ENCODE results near the gene TOE1. TPM values are rescaled to one million over a fixed set of nuclear protein-coding genes. Genes with fewer than 3 reads are reported as not detected.
"Not testable (repeated sequence)": the region's sequence is repeated elsewhere in the genome, so short reads cannot be mapped to it uniquely, and the experiment has no call there.

The TOE1 gene
- total RNA-seq, 2 donors from 2014 or later, result 2.0 to 2.3 TPM

DNA sequence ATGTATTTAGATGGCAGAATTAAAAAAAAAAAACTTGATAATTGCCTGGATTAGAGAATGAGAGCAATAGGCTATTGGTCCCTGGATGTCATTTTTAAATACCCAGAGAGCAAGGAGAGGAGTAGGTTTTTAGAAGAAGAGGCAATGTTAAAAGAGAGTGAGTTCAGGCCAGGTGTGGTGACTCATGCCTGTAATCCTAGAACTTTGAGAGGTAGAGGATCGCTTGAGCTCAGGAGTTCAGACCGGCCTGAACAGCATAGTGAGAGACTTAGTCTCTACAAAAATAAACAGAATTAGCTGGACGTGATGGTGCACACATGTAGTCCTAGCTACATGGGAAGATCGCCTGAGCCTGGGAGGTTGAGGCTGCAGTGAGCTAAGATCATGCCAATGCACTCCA lies 16.2 kb downstream of the TOE1 start:
- Histone ChIP-seq H3K4me1 (peaks cover 8% of the 10 kb centered on the region), H3K27me3 (no peaks in the 10 kb centered on the region), H3K4me3 (no peak overlapping the region), H3K36me3 (replicated peaks in 1 of 2; ENCODE audit: insufficient read depth in 1 of 2, low read depth in 2 of 2) (no peaks in the 10 kb centered on the region), H3K27ac (no peak overlapping the region), H3K9me3 (no peaks in the 10 kb centered on the region)
- TF ChIP-seq CTCF (IDR thresholded peaks at IDR 0.05), result no peak
- no peak for TF ChIP-seq POLR2A (IDR thresholded peaks at IDR 0.05)
- intact Hi-C loops (cut with DNase I), result no loop called here
- ATAC-seq (no peak), DNase-seq (no peak)
- 79 to 86% methylated on average over 4 of the region's 4 CpGs for WGBS, 2 donors

GRCh38 chr1:45359882-45360513 lies 20.0 kb downstream of the TOE1 start:
- Histone ChIP-seq H3K4me3 (no peak overlapping the region), H3K4me1 (peaks cover 8% of the 10 kb centered on the region), H3K9me3 (no peaks in the 10 kb centered on the region), H3K36me3 (replicated peaks in 1 of 2; ENCODE audit: insufficient read depth in 1 of 2, low read depth in 2 of 2) (no peaks in the 10 kb centered on the region), H3K27ac (peak overlapping the region in 1 of 4 donors; percentile 5), H3K27me3 (no peaks in the 10 kb centered on the region)
- DNase-seq (peak; percentile 66 to 80 (median 73)), ATAC-seq (peak; percentile 83)
- 20 to 23% methylated on average over 7 of the region's 7 CpGs for WGBS, 2 donors
- intact Hi-C loops (cut with DNase I), result no loop called here
- TF ChIP-seq CTCF (IDR thresholded peaks at IDR 0.05) (peak; percentile 39 to 84 (median 74)), POLR2A (IDR thresholded peaks at IDR 0.05) (no peak)

- H3K27ac ChIP-seq, result peak overlapping the region in 2 of 4 donors; percentile 5 to 16
- H3K4me1 ChIP-seq; H3K27me3 ChIP-seq; ATAC-seq; H3K36me3 ChIP-seq (replicated peaks in 1 of 2; ENCODE audit: insufficient read depth in 1 of 2, low read depth in 2 of 2); intact Hi-C loops (cut with DNase I); H3K4me3 ChIP-seq; H3K9me3 ChIP-seq: not testable (repeated sequence)
- peak in 2 of 4 donors; percentile 11 to 33 for DNase-seq
- 83 to 88% methylated on average over 7 of the region's 7 CpGs for WGBS, 2 donors
These were observed 21.0 kb downstream of the TOE1 start for GRCh38 chr1:45360981-45361380.

GRCh38 chr1:45364294-45364693 lies 24.3 kb downstream of the TOE1 start:
- Histone ChIP-seq H3K27me3 (no peaks in the 10 kb centered on the region), H3K27ac (no peak overlapping the region), H3K4me3 (no peak overlapping the region), H3K4me1 (peaks cover 8% of the 10 kb centered on the region), H3K9me3 (no peaks in the 10 kb centered on the region), H3K36me3 (replicated peaks in 1 of 2; ENCODE audit: insufficient read depth in 1 of 2, low read depth in 2 of 2) (no peaks in the 10 kb centered on the region)
- TF ChIP-seq CTCF (IDR thresholded peaks at IDR 0.05) (no peak), POLR2A (IDR thresholded peaks at IDR 0.05) (no peak)
- DNase-seq (no peak), ATAC-seq (no peak)
- intact Hi-C loops (cut with DNase I), result no loop called here
- 80 to 90% methylated on average over 2 of the region's 2 CpGs for WGBS, 2 donors

GRCh38 chr1:45365051-45365450 lies 25.1 kb downstream of the TOE1 start:
- Histone ChIP-seq H3K27me3 (no peaks in the 10 kb centered on the region), H3K36me3 (replicated peaks in 1 of 2; ENCODE audit: insufficient read depth in 1 of 2, low read depth in 2 of 2) (no peaks in the 10 kb centered on the region), H3K4me1 (peaks cover 4% of the 10 kb centered on the region), H3K9me3 (no peaks in the 10 kb centered on the region), H3K4me3 (no peak overlapping the region), H3K27ac (no peak overlapping the region)
- intact Hi-C loops (cut with DNase I), result no loop called here
- ATAC-seq, result no peak
- 82 to 90% methylated on average over 6 of the region's 6 CpGs for whole genome bisulfite sequencing, 2 donors
- no peak for DNase-seq
- TF ChIP-seq POLR2A (IDR thresholded peaks at IDR 0.05) (no peak), CTCF (IDR thresholded peaks at IDR 0.05) (no peak)

All from body of pancreas (tissue), 4 donors.